K562 (cell line): ENCODE results near the gene BBX. TPM values are rescaled to one million over a fixed set of nuclear protein-coding genes. Genes with fewer than 3 reads are reported as not detected.

ENCODE experiments used
- ATAC-seq: fragments of 200-7000 bp; cut with Tn5 transposase; 3 replicates; pipeline ENCODE4 v1.9.1; 2020; ENCODE audit warnings: moderate library complexity
- BruUV-seq: library from RNA; stranded (reverse); fragments of 400-500 nt; replicated peaks from 2 replicates; lab custom pipeline; 2021; lab: Mats Ljungman, UMichigan
- CTCF ChIA-PET: fragments of 300-600 bp; formaldehyde crosslinking; extraction: SDS; loops from one replicate; lab custom pipeline; 2021; ENCODE audit warnings: low intra/inter-chr PET ratio; lab: Yijun Ruan, JAX
- POLR2A ChIA-PET: fragments of 300-600, 350-650 bp; sonication (Branson Sonifier 250); formaldehyde crosslinking; extraction: SDS; loops from one replicate; lab custom pipeline; 2021; ENCODE audit warnings: antibody characterized with exemption, inconsistent platforms; lab: Yijun Ruan, JAX
- DNase-seq, 4 experiments: peaks; one replicate each; pipeline versions ENCODE4 v3.0.0 to v3.0.0-alpha.2; 2011 to 2018; ENCODE audit warnings: low spot score in 3 of 4, mixed read lengths in 3 of 4; ENCODE audit errors: extremely low read depth in 1 of 4
- FAIRE-seq: peaks from 2 replicates; lab custom pipeline; 2011; peaks lifted over from hg19 to GRCh38; lab: Jason Lieb, UNC
- H2AFZ ChIP-seq: 2 replicates; pipeline ENCODE4 v1.6.0; 2011; ENCODE audit warnings: low read depth, low read length, control low read depth, inconsistent platforms
- H3K27ac ChIP-seq: fragments of 200-600 bp; 3 replicates; pipeline ENCODE4 v1.8.0; 2011; ENCODE audit warnings: low read depth, mild to moderate bottlenecking, control low read depth, inconsistent platforms, low read length, moderate library complexity, mixed read lengths; ENCODE audit errors: extremely low read depth
- H3K27me3 ChIP-seq, 2 experiments: fragments of 300-600 bp in 1 of 2; 2 replicates in 1 of 2; 3 replicates in 1 of 2; pipeline versions ENCODE4 v1.6.0 to v1.8.0; 2011; ENCODE audit warnings: inconsistent platforms in 2 of 2, low read length in 2 of 2, mild to moderate bottlenecking in 1 of 2, mixed read lengths in 1 of 2, moderate library complexity in 1 of 2; ENCODE audit not compliant: control insufficient read depth in 2 of 2, insufficient read depth in 2 of 2
- H3K36me3 ChIP-seq: fragments of 300-600 bp; 3 replicates; pipeline ENCODE4 v1.8.0; 2011; ENCODE audit warnings: mild to moderate bottlenecking, low read length, inconsistent platforms; ENCODE audit not compliant: control insufficient read depth, insufficient read depth
- H3K4me1 ChIP-seq, 2 experiments: fragments of 200-600 bp in 1 of 2; replicated peaks in 1 of 2; 2 replicates in 1 of 2; 3 replicates in 1 of 2; pipeline versions ENCODE4 v1.5.1 to v1.8.0; 2011; ENCODE audit warnings: inconsistent platforms in 2 of 2, low read length in 2 of 2, mild to moderate bottlenecking in 1 of 2, mixed read lengths in 1 of 2, moderate library complexity in 1 of 2; ENCODE audit not compliant: control insufficient read depth in 2 of 2, insufficient read depth in 2 of 2
- H3K4me2 ChIP-seq: 2 replicates; pipeline ENCODE4 v1.6.1; 2011; ENCODE audit warnings: low read length, control low read depth, inconsistent platforms, mixed read lengths; ENCODE audit not compliant: insufficient read depth
- H3K4me3 ChIP-seq: fragments of 200-600 bp; sonication (generic), shearing (Covaris generic); 2 replicates; pipeline ENCODE4 v1.5.1; 2016; ENCODE audit warnings: control low read depth, inconsistent platforms
- H3K79me2 ChIP-seq: fragments of 200-600 bp; 3 replicates; pipeline ENCODE4 v1.8.0; 2011; ENCODE audit warnings: low read length, inconsistent platforms; ENCODE audit not compliant: control insufficient read depth, insufficient read depth
- H3K9ac ChIP-seq, 2 experiments: 2 replicates each; pipeline versions ENCODE4 v1.6.0 to v1.6.1; 2011; ENCODE audit warnings: low read depth in 2 of 2, low read length in 2 of 2, control low read depth in 1 of 2, inconsistent platforms in 1 of 2, mild to moderate bottlenecking in 1 of 2, mixed read lengths in 1 of 2; ENCODE audit not compliant: insufficient read depth in 1 of 2
- H3K9me1 ChIP-seq: one replicate; pipeline ENCODE4 v1.6.0; 2011; ENCODE audit warnings: inconsistent platforms, mild to moderate bottlenecking, low read length, moderate library complexity; ENCODE audit not compliant: control insufficient read depth, insufficient read depth
- H3K9me3 ChIP-seq: replicated peaks from 2 replicates; pipeline ENCODE4 v1.5.1; 2011; ENCODE audit warnings: low read depth, low read length, inconsistent platforms; ENCODE audit not compliant: control insufficient read depth, insufficient read depth
- H4K20me1 ChIP-seq: replicated peaks from 2 replicates; pipeline ENCODE4 v1.6.1; 2011; ENCODE audit warnings: low read length, inconsistent platforms, mixed read lengths; ENCODE audit not compliant: control insufficient read depth, insufficient read depth
- CCAR2 ChIP-seq: fragments of 200-400 bp; formaldehyde crosslinking; IDR thresholded peaks from 2 replicates; pipeline ENCODE4 v1.6.1; 2017; ENCODE audit warnings: mild to moderate bottlenecking, low read depth, low read length
- COPS2 ChIP-seq: fragments of 450-650 bp; conservative IDR thresholded peaks from 2 replicates; pipeline ENCODE4 v1.6.1; 2016; ENCODE audit warnings: mild to moderate bottlenecking, moderate library complexity
- ERF ChIP-seq: fragments of 450-650 bp; formaldehyde crosslinking; IDR thresholded peaks from 2 replicates; pipeline ENCODE4 v1.4.0; 2020; ENCODE audit warnings: mild to moderate bottlenecking, mixed read lengths
- KDM2B ChIP-seq: fragments of 250-450 bp; sonication (Bioruptor Pico); IDR thresholded peaks from 2 replicates; pipeline ENCODE4 v1.8.0; 2021; ENCODE audit warnings: mild to moderate bottlenecking, moderate library complexity
- KLF16 ChIP-seq: IDR thresholded peaks from 2 replicates; pipeline ENCODE4 v1.6.1; 2016; ENCODE audit warnings: antibody characterized with exemption
- LEF1 ChIP-seq: fragments of 450-650 bp; IDR thresholded peaks from 2 replicates; pipeline ENCODE4 v1.6.1; 2016; ENCODE audit warnings: mild to moderate bottlenecking
- PYGO2 ChIP-seq: fragments of 450-650 bp; IDR thresholded peaks from 2 replicates; pipeline ENCODE4 v1.6.1; 2016; ENCODE audit warnings: mild to moderate bottlenecking, missing genetic modification characterization, moderate library complexity, missing compliant biosample characterization
- RBM39 ChIP-seq: fragments of 200-400 bp; formaldehyde crosslinking; optimal IDR thresholded peaks from 2 replicates; pipeline ENCODE3; 2018; ENCODE audit warnings: low read depth, low read length
- TARDBP ChIP-seq: fragments of 450-650 bp; IDR thresholded peaks from 2 replicates; pipeline ENCODE4 v1.6.1; 2016
- ZBTB17 ChIP-seq: fragments of 450-650 bp; formaldehyde crosslinking; IDR thresholded peaks from 2 replicates; pipeline ENCODE4 v1.4.0; 2020; ENCODE audit warnings: mild to moderate bottlenecking
- ZBTB8A ChIP-seq: fragments of 450-650 bp; IDR thresholded peaks from 2 replicates; pipeline ENCODE4 v1.6.1; 2018; ENCODE audit warnings: mild to moderate bottlenecking, moderate library complexity; ENCODE audit not compliant: partially characterized antibody
- ZNF212 ChIP-seq: fragments of 450-650 bp; formaldehyde crosslinking; IDR thresholded peaks from 2 replicates; pipeline ENCODE4 v1.4.0; 2020; ENCODE audit warnings: mild to moderate bottlenecking
- ZNF232 ChIP-seq: sonication (generic); formaldehyde crosslinking; IDR thresholded peaks from 2 replicates; pipeline ENCODE4 v1.8.0; 2022; ENCODE audit warnings: mild to moderate bottlenecking, missing genetic modification reagents
- ZSCAN32 ChIP-seq: fragments of 450-650 bp; formaldehyde crosslinking; IDR thresholded peaks from 2 replicates; pipeline ENCODE4 v1.4.0; 2020; ENCODE audit warnings: mild to moderate bottlenecking, moderate library complexity
- WGBS: fragments of 100-300 bp; shearing (Covaris generic); methylation state at CpG from one replicate; pipeline ENCODE4 v1.1.6; 2016; ENCODE audit warnings: low coverage, mixed read lengths; ENCODE audit not compliant: insufficient coverage; ENCODE audit errors: missing lambda C conversion rate; 5-methylcytosine and 5-hydroxymethylcytosine counted together
- in situ Hi-C: fragments of 300-500 bp; cut with MboI; formaldehyde crosslinking; loops from 4 replicates; pipeline ENCODE4 v1.15.0; 2018; ENCODE audit warnings: inconsistent platforms, mixed read lengths
- intact Hi-C: fragments of 100-400 bp; cut with micrococcal nuclease; formaldehyde crosslinking; loops from 2 replicates; pipeline ENCODE4 v1.14.2; 2022
- polyA plus RNA-seq, 8 experiments: library from polyadenylated mRNA; depleted of rRNA in 4 of 8; stranded (reverse) in 5 of 8; unstranded in 3 of 8; fragments of >200 nt; fragmentation: Nextera tagmentation in 2 of 8; fragmentation: Illumina TruSeq in 1 of 8; extraction: Ambion mirVana in 2 of 8; extraction: Trizol in 1 of 8; gene quantifications; 2 replicates each; pipeline versions ENCODE4 v1.2.1 to v1.2.3, GENCODE V29; 2011 to 2014; ENCODE audit warnings: inconsistent platforms in 1 of 8, missing spikeins in 1 of 8
- total RNA-seq, 7 experiments: library from RNA; depleted of rRNA in 6 of 7; stranded (reverse); fragments of >200 nt in 6 of 7; fragmentation: Illumina TruSeq in 2 of 7; extraction: Trizol in 2 of 7; gene quantifications; 2 replicates each; pipeline versions ENCODE4 v1.2.1 to v1.2.3, GENCODE V29; 2011 to 2021; ENCODE audit warnings: low replicate concordance in 1 of 7
- TF ChIP-seq, protein P1 (sequence below): fragments of 450-650 bp; formaldehyde crosslinking; IDR thresholded peaks from 2 replicates; pipeline ENCODE4 v1.4.0; 2020; ENCODE audit warnings: mild to moderate bottlenecking, mixed read lengths
- TF ChIP-seq, protein P2 (sequence below): fragments of 450-650 bp; IDR thresholded peaks from 2 replicates; pipeline ENCODE4 v1.6.1; 2016
- TF ChIP-seq, protein P3 (sequence below): sonication (generic); formaldehyde crosslinking; IDR thresholded peaks from 2 replicates; pipeline ENCODE4 v1.9.0; 2022; ENCODE audit warnings: mild to moderate bottlenecking, missing genetic modification reagents

BBX gene
- total and polyA plus RNA-seq, 9 of the 15 experiments (the other 6 are each of a cell fraction or from before 2014, with no cell fraction given): 4.9 to 19.5 (median 11.8) TPM

DNA sequence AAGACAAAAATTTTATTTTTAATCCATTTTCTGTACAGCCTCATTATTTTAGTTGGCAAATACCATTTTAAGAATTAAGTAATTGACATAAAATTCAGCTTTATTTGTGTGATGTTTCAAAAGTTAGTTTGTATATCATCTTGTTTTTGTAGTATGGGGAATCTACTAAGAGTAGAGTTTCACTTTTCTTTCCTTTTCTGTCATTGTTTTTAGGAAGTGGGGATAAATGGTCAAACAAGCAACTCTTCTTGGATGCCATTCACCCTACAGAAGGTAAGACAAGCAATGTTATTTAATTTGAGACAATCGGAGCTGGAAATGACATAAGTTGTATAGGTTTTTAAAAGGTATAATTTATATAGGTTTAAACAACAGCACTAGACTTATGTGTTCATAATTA, 268.3 kb downstream of the BBX start (continued):
- TF ChIP-seq, protein P1, sequence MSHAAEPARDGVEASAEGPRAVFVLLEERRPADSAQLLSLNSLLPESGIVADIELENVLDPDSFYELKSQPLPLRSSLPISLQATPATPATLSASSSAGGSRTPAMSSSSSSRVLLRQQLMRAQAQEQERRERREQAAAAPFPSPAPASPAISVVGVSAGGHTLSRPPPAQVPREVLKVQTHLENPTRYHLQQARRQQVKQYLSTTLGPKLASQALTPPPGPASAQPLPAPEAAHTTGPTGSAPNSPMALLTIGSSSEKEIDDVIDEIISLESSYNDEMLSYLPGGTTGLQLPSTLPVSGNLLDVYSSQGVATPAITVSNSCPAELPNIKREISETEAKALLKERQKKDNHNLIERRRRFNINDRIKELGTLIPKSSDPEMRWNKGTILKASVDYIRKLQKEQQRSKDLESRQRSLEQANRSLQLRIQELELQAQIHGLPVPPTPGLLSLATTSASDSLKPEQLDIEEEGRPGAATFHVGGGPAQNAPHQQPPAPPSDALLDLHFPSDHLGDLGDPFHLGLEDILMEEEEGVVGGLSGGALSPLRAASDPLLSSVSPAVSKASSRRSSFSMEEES (CRISPR knock-in tag): no peak
- TF ChIP-seq CCAR2 (no peak), LEF1 (no peak), ZNF212 (CRISPR knock-in tag) (no peak), KDM2B (CRISPR knock-in tag) (no peak), KLF16 (no peak), ERF (CRISPR knock-in tag) (no peak), PYGO2 (tag) (no peak)
- TF ChIP-seq, protein P2, sequence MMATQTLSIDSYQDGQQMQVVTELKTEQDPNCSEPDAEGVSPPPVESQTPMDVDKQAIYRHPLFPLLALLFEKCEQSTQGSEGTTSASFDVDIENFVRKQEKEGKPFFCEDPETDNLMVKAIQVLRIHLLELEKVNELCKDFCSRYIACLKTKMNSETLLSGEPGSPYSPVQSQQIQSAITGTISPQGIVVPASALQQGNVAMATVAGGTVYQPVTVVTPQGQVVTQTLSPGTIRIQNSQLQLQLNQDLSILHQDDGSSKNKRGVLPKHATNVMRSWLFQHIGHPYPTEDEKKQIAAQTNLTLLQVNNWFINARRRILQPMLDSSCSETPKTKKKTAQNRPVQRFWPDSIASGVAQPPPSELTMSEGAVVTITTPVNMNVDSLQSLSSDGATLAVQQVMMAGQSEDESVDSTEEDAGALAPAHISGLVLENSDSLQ: no peak

DNA sequence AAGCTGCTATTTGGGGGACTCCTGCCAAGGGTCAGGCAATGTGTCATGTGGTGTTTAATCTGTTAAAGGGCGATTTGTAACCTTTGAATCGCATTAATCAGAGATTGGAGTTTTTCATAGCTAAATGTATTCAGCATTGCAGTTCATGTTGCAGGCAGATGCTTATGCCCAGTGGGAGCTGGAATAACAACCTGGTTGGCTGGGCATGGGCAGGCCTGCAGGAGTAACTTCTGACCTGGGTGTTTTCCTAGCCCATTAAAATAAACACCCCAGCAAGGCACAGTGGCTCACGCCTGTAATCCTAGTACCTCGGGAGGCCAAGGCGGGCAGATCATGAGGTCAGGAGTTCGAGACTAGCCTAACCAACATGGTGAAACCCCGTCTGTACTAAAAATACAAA, 268.7 kb downstream of the BBX start:
- no peaks in the 10 kb centered on the region for H3K27me3 ChIP-seq
- in situ Hi-C loops: no loop called here
- POLR2A ChIA-PET: no interaction called here
- FAIRE-seq: no peak
- H4K20me1 ChIP-seq: no peaks in the 10 kb centered on the region
- H3K36me3 ChIP-seq: peaks cover 3% of the 10 kb centered on the region; the same call in 1 of the 3 replicates
- CTCF ChIA-PET: no interaction called here
- H3K4me2 ChIP-seq: no peak overlapping the region
- ATAC-seq: no peak
- H3K9me3 ChIP-seq: no peaks in the 10 kb centered on the region
- no peak overlapping the region for H3K27ac ChIP-seq
- H3K4me3 ChIP-seq: no peak overlapping the region
- no TSS peak for BruUV-seq
- H3K9ac ChIP-seq: no peak overlapping the region
- no peaks in the 10 kb centered on the region for H3K79me2 ChIP-seq
- DNase-seq: no peak
- intact Hi-C loops: no loop called here
- no peak overlapping the region for H2AFZ ChIP-seq
- WGBS: 82% methylated on average over 6 of the region's 7 CpGs
- H3K4me1 ChIP-seq: no peaks in the 10 kb centered on the region
- no peak for TF ChIP-seq ZBTB8A
- TF ChIP-seq TARDBP: no peak
- TF ChIP-seq, protein P3, sequence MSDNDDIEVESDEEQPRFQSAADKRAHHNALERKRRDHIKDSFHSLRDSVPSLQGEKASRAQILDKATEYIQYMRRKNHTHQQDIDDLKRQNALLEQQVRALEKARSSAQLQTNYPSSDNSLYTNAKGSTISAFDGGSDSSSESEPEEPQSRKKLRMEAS (CRISPR knock-in tag): no peak
- TF ChIP-seq COPS2: no peak
- no peak for TF ChIP-seq ZNF232 (CRISPR knock-in tag)
- no peak for TF ChIP-seq ZBTB17 (CRISPR knock-in tag)
- TF ChIP-seq ZSCAN32 (CRISPR knock-in tag): no peak
- TF ChIP-seq RBM39: no peak
- no peaks in the 10 kb centered on the region for H3K9me1 ChIP-seq
